Activated T-cell treated with anti-CD3 and anti-CD28 coated beads for 4 hours (primary cell): ENCODE data around the gene KIAA0040.
A peak's percentile ranks its signal among the peaks of the same experiment; 100 is the strongest.

ENCODE experiments used
- DNase-seq: peaks from one replicate; pipeline ENCODE4 v3.0.0-alpha.2; 2020

KIAA0040 gene

GRCh38 chr1:175200678-175201521, 8.3 kb upstream of the KIAA0040 start:
- no peak for DNase-seq

DNA sequence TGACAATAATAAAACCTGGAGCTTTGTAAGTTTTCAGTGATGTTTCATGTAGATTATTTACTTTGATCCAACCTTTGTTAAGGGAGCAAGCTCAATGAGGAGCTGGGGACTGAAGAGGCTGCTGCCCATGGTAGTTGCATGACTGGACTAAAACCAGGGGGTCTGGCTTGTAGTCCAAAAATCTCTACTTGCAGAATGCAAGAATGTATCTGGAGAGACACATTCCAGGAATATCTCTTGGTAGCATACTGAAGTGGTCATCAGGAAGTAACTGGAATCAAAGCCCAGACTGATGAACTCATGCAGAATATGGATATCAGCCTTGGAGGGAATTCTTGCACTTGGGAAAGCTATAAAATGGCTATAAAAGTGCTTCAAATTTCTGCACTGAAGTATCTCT, 5.8 kb upstream of the KIAA0040 start:
- DNase-seq, result no peak

DNA sequence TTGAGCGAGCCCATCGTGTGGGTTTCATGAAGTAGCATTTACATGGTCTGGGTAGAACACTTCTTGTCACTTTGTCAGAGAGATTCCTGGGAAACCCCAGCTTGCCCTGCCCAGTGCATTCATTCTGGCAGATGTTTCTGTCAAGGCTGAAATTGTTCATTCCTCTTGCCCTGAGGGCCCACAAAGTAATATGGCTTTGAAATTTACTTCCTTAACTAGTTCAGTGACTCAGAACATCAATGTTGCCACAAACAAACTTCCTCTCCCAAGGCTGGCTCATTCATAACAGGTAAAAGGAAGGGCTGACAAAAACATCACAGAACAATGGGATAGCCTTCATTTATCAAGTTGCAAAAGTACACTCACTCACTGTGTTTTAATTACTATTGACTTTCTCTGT, 5.0 kb upstream of the KIAA0040 start:
- no peak for DNase-seq

DNA sequence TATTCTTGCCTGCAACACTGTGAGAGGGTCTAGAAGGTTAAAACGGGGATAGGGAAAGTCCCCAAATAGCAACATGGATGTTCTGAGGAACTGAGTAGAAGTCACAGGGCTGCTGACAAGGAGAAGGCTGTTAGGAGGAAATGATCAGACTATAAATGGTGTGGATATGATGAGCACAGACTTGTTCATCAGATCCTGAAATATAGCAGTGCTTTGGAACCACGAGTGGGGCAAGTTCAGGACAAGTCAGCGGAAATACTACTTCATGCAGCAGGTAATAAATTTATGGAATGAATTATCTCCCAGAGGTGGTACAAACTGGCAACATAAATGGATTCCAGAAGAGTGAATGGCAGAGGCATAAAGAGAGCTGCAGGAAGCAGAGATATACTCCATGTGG, 3.2 kb upstream of the KIAA0040 start:
- no peak for DNase-seq

DNA sequence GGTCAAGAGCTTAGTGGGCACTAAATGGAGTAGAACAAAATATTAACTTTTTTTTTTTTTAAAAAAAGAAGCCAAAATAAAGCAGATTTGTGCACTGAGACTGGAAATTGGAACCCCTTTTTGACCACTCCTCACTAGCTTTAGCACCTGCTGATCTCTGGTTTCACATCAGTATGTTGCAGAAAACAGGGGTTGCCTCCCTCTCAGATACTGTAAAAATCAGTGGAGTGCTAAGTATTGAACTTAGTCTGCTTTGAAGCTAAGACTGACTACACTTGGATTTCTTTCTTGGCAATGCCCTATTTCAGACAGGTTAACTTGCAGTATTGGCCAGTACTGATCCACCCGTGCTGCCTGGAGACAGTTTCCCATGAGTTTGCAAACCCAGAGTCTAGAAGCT, 2.7 kb upstream of the KIAA0040 start:
- no peak for DNase-seq

DNA sequence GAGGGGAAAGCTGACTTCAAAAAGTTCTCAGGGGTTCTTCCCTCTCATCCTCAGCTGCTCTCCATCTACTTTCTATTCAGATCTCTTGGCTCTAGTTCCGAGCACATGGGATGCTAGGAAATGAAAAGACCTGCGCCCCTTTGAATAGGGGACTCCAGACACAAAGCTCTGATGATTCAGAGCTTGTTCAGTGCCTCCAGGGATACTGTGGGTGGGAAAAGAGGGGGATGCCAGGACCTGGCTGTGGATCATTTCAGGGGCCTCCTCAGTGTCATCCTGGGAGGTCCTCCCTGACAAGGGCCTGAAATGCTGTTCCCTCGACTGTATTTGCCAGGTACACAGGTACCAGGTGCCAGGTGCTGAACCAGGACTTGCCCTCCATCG, 943 bp upstream of the KIAA0040 start:
- DNase-seq, result no peak

DNA sequence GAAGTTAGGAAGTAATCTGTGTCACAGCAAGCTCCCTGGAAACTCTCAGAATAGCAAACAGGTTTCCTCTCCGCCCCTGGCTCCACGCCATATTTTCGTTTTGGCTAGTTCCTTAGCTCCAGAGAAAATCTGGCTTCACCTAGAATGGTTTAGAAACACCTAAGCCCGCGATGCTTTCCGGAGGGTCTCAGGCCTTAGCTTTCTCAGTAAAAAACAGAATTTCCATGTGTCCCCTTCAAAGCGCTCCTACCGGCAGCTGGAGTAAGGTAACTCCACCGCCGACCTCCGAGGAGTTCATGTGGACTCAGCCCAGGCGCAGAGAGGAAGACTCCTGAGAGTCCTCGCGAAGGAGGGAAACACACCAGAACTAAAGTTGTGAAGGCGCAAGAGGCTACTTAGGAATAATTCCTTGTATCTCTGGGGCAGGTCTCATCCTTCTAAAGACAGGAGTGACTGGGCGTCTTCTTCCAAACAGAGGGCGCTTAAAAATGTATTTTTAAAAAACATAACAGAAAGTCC, 406 bp downstream of the KIAA0040 start:
- no peak for DNase-seq

DNA sequence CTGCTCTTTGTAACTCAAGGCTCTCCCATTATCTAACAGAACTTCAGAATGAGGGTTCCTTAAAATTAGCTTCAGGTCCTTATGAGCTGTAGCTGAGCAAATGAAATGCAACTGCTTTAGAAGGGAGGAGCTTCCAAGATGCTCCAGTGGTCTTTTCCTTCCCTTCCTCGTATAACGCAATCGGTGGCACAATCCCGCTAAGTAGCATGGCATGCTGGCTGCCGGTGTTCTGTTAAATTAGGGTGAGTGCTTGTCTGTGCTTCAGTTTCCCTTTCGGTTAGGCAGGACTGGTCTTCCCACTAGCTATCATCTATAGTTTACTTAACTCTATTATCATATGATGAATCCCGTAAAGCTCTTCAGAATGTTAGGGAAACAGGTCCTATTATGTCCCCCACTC, 917 bp downstream of the KIAA0040 start:
- no peak for DNase-seq

DNA sequence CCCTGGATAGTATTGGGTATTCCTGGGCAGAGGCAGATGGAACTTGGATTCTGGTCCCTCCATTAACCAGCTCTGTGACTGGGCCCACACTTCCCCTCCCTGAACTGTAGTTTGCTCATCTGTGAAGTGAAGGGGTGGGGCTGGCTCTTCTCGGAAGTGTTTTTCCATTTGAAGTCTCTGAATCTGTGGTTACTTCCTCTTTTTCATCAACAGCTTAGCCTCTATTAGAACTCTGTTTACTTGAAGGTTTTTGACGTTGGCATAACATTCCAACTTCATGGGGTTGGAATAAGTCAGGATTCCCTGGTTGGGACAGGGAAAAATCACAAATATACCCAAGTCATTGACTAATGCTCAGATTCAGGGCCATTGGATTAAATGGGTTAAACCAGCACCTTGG, 3.6 kb downstream of the KIAA0040 start:
- DNase-seq, result peak; percentile 55

DNA sequence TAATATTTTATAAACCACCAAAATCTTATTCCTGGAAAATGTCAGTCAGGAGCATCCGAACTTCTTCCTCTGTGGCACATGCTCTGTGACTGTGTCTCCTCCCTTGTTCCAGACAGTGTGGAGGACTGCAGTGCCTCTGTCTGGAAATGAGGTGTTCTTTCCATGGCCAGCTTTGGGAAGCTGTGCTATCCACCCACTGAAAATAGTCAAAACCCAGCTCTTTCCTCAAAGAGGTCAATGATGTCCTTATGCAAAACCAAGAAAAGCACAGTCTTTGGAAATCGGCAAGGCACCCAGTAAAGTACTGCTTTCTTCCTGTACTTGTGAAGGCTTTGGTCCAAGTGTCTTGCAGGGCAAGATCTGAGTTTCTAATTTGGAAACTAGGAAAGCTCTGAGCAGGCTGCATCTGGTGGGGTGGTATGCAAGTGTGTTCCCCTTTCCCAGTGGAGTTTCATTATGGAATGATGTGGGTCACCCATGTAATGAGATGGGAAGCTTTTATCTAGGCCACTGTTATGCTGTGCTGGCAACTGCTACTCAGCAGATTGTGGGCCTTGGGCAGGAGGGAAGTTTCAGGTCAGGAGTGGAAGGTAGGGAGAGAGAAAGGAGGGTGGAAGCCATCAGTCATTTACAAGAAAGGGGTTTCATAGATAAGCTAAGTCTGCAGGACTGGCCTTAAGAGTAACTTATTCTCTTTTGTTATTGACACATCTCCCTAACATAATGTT, 6.0 kb downstream of the KIAA0040 start:
- DNase-seq, result no peak

GRCh38 chr1:175185903-175186302, 6.7 kb downstream of the KIAA0040 start:
- no peak for DNase-seq

DNA sequence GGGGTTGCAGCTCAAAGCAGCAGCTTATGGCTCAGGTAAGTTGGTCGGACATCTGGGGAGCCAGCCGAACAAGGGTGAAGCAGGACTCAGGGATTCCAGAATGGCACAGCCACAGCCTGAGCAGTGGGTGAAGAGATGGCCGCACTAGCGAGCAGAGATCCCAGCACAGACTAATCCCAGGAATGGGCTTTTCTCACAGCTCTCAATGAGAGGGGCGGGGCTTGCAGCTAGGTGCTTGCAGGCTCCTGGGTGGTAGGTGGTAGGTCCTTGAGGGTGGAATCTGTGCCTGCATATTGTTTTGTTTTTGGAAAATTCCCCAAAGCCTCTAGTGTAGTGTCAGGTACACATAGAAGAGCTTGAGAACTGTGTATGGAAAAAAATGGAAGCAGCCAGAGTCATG, 9.0 kb downstream of the KIAA0040 start:
- DNase-seq, result no peak

- no peak for DNase-seq
Observed at GRCh38 chr1:175182201-175182746, 10.3 kb downstream of the KIAA0040 start.

DNA sequence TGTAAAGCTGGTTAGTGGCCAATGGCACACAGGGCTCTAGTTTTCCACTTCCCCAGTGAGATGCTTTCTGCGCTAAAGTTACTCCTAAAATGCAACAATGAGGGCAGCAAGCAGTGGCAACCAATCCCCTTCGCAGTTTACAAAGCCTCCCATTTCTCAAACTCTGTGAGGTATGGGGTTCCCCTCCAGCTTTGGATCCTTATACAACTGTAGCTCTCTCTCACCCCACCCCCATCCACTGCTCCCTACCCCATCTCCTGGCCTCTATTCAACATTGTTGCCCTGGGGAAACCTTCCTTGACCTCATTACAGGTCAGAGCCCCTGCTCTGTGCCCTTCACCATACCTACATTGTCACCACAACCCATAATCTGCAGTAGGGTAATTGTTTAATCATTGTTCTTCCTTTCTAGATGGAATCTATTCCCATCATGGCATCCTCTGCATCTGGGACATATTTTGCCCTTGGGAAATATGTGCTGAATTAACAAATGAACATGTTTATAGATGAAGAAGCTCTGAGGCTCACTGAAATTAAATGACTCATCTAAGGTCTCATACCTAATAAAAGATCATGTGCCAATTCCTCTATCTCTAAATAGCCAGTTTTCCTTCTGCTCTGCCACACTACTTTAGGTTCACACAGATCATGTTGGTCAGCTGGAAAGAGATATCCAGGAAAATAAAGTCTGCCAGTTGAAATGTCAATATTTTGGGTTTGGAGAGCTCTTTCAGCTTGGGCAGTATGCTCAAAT, 12.6 kb downstream of the KIAA0040 start:
- no peak for DNase-seq

DNA sequence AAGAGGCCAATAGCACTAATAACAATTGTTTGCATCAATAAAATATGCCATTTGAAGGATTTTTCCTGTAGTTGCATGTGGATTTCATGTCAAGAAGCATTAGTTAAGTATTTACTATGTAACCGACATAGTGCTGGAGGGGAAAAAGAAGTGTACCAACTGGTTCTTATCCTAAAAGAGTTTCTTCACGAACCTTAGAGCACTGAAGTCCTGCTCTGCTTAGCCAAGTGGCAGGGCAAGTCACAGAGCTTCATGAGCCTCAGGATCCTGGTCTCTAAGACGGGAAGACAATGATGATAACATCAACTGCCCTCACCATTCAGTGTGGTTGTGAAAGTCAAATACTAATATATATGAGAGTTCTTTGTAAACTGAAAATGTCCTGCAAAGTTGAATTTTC, 14.1 kb downstream of the KIAA0040 start:
- no peak for DNase-seq

- DNase-seq, result no peak
Observed at GRCh38 chr1:175178056-175178455, 14.5 kb downstream of the KIAA0040 start.

DNA sequence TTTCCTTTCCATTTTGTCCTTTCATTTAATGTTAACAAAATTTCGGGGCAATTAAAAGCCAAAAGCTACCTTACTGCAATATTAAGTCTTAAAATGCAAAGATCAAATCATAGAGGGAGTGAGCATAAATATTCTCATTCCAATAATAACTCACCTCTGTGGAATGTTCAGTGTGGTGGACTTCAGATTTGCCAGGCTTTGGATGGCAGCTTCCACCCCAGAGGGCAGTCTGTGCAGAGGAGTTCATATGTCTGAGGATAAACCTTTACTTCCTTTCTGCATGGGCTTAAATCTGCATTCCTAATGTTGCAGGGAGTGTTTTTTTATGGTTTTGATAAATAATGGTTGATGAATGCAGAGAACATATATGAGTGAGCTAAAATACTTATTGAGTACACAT, 16.3 kb downstream of the KIAA0040 start:
- DNase-seq, result no peak

- no peak for DNase-seq
Observed at GRCh38 chr1:175174309-175175102, 18.1 kb downstream of the KIAA0040 start.

GRCh38 chr1:175173531-175173930, 19.0 kb downstream of the KIAA0040 start:
- no peak for DNase-seq

DNA sequence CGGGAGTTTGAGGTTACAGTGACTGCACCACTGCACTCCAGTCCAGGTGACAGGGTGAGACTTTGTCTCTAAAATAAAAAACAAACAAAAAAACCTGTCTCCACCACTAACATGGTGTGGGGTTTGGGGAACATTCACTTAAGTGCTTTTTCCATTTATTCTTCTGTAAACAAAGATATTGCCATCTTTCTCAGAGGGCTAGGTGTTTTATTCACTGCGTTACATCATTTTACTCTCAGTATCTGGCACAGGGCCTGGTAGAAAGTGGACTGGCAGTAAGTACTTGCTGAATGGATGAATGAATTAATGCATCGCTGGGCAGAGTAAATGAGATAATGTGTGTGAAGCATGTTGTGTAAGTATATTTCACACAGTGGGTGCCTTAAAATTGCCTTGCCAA, 20.1 kb downstream of the KIAA0040 start:
- DNase-seq, result no peak

DNA sequence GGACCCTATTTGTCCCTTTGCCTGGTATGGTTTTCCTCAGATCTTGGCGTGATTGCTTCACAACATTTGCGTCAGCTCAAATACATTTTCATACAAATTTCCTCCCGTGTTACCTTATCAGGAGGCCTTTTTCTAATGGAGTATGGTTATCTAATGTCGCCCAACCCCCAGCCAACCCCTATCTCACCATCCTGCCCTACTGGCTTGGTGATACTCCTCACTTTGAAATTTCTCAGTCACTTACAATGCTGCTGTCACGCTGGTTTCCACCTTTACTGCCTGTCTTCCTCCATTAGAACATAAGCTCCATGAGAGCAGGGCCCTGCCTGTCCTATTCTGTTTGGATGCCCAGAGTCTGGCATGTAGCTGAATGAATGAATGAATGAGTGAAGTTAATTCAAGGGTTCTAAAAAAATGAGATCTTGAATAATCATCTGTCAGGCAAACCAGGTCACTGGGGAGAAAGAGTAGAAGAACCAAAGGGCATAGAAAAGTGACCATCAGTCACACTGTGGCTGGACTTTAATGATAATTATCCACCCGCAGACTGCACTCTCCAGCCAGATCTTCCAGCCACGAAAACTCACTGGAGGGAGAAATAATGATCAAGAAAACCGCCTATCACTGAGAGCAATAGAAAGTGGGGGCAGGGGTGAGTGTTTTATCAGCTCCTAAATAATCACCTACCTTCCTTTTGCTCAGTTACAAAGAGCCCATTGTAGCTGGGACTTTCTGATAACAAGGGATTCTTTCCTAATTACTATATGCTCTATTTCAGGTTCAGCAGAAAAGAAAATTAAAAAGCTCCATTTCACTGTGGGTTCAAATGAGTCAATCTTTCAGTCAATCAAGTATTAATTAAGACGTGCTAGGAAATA, 21.3 kb downstream of the KIAA0040 start:
- DNase-seq, result no peak
